A549 treated with CORT108297 at 1 μM for 4 hours (cell line): ENCODE measurements around the gene TFAP2E. TPM values are rescaled to one million over a fixed set of nuclear protein-coding genes. Genes with fewer than 3 reads are reported as not detected.

Experiments used
- total RNA-seq: library from RNA; stranded (reverse); fragments of 200-300 nt; extraction: Qiagen RNA extraction; gene quantifications from 5 replicates; pipeline ENCODE4 v1.2.3, GENCODE V29; 2022

The TFAP2E gene
- 0.46 to 0.83 TPM (median 0.81 TPM) in 5 replicates for total RNA-seq

DNA sequence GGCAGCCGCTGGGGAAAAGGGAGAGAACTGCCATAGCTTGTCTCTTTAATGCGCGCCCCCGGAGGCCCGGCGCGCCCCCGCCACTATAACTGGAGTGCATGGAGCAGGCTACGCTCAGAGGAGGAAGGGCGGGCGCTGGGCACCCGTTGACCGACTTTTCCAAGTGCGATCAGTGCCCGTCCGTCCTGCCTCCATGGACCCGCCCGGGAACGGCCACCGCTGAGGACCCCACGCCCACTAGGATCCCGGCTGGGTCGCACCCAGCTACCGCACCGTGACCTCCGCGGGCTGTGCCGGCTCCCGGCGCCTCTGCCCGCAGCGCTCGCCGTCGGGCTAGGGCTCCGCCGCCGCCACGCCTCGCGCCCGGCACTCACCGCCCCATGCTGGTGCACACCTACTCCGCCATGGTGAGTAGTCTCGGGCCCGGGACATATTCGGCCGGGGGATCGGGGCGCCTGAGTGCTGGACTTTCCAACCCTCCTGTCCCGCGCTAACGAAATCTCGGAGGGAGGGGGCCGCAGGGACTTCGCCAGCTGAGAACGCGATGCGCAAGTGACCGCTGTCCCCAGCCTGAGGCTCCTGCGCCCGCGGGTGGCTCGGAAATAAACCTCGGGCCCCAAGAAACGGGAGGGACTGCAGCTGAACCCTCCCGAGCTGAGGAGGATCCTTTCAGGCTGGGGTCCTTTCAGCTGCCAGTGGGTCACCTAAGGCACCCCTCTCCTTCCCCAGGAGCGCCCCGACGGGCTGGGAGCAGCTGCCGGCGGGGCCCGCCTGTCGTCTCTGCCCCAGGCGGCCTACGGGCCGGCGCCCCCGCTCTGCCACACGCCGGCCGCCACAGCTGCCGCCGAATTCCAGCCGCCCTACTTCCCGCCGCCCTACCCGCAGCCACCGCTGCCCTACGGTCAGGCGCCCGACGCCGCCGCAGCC is at the start of gene TFAP2E:
Gene TFAP2E (plus strand): TSS at position 117 of the 927 bp plus-strand sequence. CDS start 264 bp downstream, at position 381.

DNA sequence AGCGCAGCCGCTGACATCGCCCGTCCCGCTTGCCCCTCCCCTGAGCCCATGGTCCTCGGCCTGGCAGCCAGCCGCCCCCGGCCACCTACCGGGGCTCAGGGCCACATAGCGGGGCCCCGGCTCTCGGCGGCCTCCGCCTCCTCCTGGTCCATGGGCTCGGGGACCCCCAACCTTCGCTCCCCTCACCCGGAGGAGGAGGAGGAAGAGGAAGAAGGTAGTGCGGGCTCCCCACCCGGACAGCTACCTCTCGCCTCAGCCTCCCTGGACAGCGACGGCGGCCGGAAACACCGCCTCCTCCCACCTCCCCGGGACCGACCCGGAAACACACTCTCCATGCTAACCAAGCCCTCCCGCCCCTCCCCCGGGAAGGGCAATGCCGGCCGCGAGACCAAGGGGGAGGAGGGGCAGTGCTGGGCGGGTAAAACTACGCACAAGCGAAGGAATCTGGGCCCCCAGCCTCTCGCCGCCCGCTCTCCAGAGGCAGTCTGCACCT is 15.9 kb upstream of the TFAP2E start, which contains the start of gene KIAA0319L:
Gene KIAA0319L (minus strand): TSS at position 286 of the 493 bp plus-strand sequence. CDS start 2,912 bp downstream, outside the sequence.

DNA sequence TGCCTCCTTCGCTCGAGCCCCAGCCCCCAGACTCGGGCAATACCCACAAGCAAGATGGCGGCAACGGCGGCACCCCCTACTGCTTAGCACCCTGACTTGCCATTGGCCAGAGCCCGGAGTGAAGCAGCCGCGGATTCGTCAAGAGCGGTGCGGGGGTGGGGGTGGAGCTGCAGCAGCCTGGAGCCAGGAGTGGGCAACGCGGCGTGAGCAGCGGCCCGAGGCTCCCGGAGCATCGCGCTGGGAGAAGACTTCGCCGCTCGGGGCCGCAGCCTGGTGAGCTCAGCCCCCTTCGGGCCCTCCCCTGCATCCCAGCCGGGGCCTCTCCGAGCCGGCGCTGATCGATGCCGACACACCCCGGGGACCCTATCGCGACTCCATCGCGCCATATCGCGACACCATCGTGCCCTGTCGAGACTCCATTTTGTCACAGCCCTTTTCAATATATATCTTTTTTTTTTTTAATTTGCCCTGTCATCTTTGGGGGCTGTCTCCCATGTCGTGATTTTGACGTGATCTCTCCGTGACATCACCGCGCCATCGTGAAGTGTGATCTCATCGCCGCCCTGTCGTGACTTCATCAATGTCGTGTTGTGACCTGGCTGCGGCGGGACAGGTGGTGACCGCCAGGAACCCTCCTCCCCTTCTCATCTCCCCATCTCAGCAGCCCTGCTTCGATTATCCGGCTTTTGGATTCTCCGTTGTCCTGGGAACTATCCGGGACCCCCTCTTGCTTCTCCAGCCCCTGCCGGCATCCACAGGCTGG is 15.3 kb upstream of the TFAP2E start, which contains the start of gene NCDN:
Gene NCDN (plus strand): TSS at position 189 of the 763 bp plus-strand sequence. CDS start 392 bp downstream, at position 581.

DNA sequence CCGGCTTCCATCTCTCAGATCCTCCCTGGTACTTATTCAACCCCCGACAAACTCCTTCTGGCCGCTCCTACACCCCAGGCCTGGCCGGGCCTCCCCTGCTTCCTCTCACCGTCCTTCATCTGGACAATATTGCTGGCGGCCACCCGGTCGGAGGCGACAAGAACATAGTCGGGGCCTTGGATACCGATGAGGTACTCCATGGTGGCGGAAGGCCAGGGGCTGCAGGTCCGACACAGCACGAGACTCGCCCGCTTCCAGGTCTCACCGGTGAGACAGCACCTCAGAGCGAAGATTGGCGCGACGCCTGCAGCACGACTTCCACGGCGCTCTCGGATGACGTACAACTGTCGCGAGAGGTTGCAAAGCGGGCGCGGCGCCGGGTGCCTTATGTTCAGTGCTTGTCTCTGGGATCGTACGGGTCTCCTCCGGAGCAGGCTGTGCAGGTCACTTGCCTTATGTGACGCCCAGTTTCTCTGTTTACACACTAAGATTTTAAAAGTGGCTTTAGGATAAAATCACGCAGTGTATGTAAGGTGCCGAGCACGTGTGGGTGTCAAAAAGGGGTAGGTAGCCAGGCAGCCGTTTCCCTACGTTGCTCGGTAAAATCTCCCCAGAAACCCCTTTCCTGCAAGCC is 68.2 kb downstream of the TFAP2E start, which contains the start of gene PSMB2:
Gene PSMB2 (minus strand): TSS at position 294 of the 634 bp plus-strand sequence. CDS start 94 bp downstream, at position 200.

Other genes with a start within 250 kb of the TFAP2E start
- gene KIAA0319L, start 15.9 kb upstream of the TFAP2E start, total RNA-seq, result 13.2 to 16.2 TPM (median 14.9 TPM) in 5 replicates
- 11.4 to 18.1 TPM (median 17.3 TPM) in 5 replicates for gene NCDN, start 15.5 kb upstream of the TFAP2E start, total RNA-seq
- 78.1 to 108 TPM (median 102 TPM) in 5 replicates for gene PSMB2, start 68.2 kb downstream of the TFAP2E start, total RNA-seq
- 13.1 to 15.5 TPM (median 14.1 TPM) in 5 replicates for gene C1orf216, start 145.6 kb downstream of the TFAP2E start, total RNA-seq
- 8.5 to 14.9 TPM (median 10.1 TPM) in 5 replicates for gene CLSPN, start 196.7 kb downstream of the TFAP2E start, total RNA-seq
- 2.0 to 6.6 TPM (median 5.0 TPM) in 5 replicates for gene AGO4, start 234.7 kb downstream of the TFAP2E start, total RNA-seq